ENCODE results near the gene ESYT3. TPM values are rescaled to one million over a fixed set of nuclear protein-coding genes. Genes with fewer than 3 reads are reported as not detected.

Gene ESYT3
- total RNA-seq, 1 donor from 2014 or later = not detected

- Histone ChIP-seq H3K9me3 (no peaks in the 10 kb centered on the region), H3K4me3 (no peak overlapping the region), H3K27ac (no peak overlapping the region), H3K36me3 (no peaks in the 10 kb centered on the region), H3K27me3 (no peaks in the 10 kb centered on the region), H3K4me1 (no peaks in the 10 kb centered on the region)
- TF ChIP-seq, protein P1, sequence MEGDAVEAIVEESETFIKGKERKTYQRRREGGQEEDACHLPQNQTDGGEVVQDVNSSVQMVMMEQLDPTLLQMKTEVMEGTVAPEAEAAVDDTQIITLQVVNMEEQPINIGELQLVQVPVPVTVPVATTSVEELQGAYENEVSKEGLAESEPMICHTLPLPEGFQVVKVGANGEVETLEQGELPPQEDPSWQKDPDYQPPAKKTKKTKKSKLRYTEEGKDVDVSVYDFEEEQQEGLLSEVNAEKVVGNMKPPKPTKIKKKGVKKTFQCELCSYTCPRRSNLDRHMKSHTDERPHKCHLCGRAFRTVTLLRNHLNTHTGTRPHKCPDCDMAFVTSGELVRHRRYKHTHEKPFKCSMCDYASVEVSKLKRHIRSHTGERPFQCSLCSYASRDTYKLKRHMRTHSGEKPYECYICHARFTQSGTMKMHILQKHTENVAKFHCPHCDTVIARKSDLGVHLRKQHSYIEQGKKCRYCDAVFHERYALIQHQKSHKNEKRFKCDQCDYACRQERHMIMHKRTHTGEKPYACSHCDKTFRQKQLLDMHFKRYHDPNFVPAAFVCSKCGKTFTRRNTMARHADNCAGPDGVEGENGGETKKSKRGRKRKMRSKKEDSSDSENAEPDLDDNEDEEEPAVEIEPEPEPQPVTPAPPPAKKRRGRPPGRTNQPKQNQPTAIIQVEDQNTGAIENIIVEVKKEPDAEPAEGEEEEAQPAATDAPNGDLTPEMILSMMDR (IDR thresholded peaks at IDR 0.05) = no peak
- intact Hi-C loops (cut with DNase I) = no loop called here
- DNase-seq (ENCODE audit: low spot score in 2 of 2) = no peak
Observed at GRCh38 chr3:138441256-138441655, 6.8 kb downstream of the ESYT3 start.

GRCh38 chr3:138441742-138442141, 7.3 kb downstream of the ESYT3 start:
- Histone ChIP-seq H3K9me3 (no peaks in the 10 kb centered on the region), H3K27ac (no peak overlapping the region), H3K27me3 (no peaks in the 10 kb centered on the region), H3K4me1 (no peaks in the 10 kb centered on the region), H3K36me3 (no peaks in the 10 kb centered on the region), H3K4me3 (no peak overlapping the region)
- no peak for DNase-seq (ENCODE audit: low spot score in 2 of 2)
- intact Hi-C loops (cut with DNase I) = no loop called here
- TF ChIP-seq, protein P1 (IDR thresholded peaks at IDR 0.05) = no peak

DNA sequence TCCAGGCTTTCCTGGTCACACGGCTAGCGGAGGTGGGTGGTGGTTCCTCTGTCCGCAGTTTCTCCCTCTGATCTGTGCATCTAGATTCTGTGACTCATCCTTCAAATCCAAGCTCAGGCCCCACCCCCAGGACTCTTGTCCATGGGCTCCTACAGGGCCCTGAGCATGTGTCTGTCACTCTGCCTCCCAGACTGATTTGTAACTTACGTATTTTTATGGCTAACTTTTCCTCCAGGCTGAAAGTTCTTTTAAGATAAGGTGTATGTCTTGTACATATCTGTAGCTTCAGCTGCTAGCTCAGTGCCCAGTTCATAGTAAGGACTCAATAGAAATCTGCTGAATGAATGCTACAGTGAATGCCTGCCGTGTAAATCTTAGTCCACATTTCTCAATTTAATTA, 8.0 kb downstream of the ESYT3 start:
- Histone ChIP-seq H3K4me3 (no peak overlapping the region), H3K36me3 (no peaks in the 10 kb centered on the region), H3K4me1 (no peaks in the 10 kb centered on the region), H3K9me3 (no peaks in the 10 kb centered on the region), H3K27ac (no peak overlapping the region), H3K27me3 (no peaks in the 10 kb centered on the region)
- TF ChIP-seq, protein P1 (IDR thresholded peaks at IDR 0.05) = no peak
- no peak for DNase-seq (ENCODE audit: low spot score in 2 of 2)
- intact Hi-C loops (cut with DNase I) = no loop called here

DNA sequence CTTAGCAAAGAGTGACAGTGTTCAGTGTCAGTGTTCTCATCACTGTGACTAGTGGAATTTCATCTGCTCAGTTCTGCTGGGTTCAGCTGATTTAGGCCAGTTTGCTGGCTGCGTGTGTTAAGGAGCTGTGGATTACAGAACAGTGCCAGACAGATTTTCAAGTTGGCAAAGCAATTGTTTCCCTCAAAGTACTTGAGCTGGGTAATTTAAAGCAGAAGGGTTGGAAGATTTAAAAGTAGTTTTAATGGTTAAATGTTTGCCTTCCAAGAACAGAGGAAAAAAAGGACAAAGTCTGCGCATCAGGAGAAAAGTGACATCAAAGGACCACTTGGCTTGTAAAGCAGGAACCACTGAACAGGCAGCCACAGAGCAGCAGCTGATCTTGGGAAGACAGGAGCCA, 8.7 kb downstream of the ESYT3 start:
- Histone ChIP-seq H3K27me3 (no peaks in the 10 kb centered on the region), H3K36me3 (no peaks in the 10 kb centered on the region), H3K27ac (no peak overlapping the region), H3K4me3 (no peak overlapping the region), H3K4me1 (no peaks in the 10 kb centered on the region), H3K9me3 (no peaks in the 10 kb centered on the region)
- no peak for DNase-seq (ENCODE audit: low spot score in 2 of 2)
- TF ChIP-seq, protein P1 (IDR thresholded peaks at IDR 0.05) = no peak
- intact Hi-C loops (cut with DNase I) = no loop called here

GRCh38 chr3:138443521-138444503, 9.4 kb downstream of the ESYT3 start:
- no peak overlapping the region for H3K4me3 ChIP-seq
- no peaks in the 10 kb centered on the region for H3K4me1 ChIP-seq
- H3K9me3 ChIP-seq = no peaks in the 10 kb centered on the region
- H3K36me3 ChIP-seq = no peaks in the 10 kb centered on the region
- no peak overlapping the region for H3K27ac ChIP-seq
- no peaks in the 10 kb centered on the region for H3K27me3 ChIP-seq
- intact Hi-C loops (cut with DNase I) = no loop called here
- TF ChIP-seq, protein P1 (IDR thresholded peaks at IDR 0.05) = no peak
- no peak for DNase-seq (ENCODE audit: low spot score in 2 of 2)
